ENCODE results near the gene NBEAL1.
A peak's percentile ranks its signal among the peaks of the same experiment; 100 is the strongest.

Gene NBEAL1

GRCh38 chr2:203003716-203004115, 11.0 kb upstream of the NBEAL1 start:
- no peak for TF ChIP-seq Cebpa-rat (IDR thresholded peaks at IDR 0.05)
- Histone ChIP-seq H3K4me2 (no peak overlapping the region), H3K27ac (no peak overlapping the region)

GRCh38 chr2:203016716-203017115, 2.0 kb downstream of the NBEAL1 start:
- Histone ChIP-seq H3K4me3 (no peak overlapping the region), H3K4me2 (peak overlapping the region; percentile 19; the same call in 1 of the 2 replicates), H3K4me1 (peaks cover 28% of the 10 kb centered on the region), H3K27ac (no peak overlapping the region), H4K20me1 (no peaks in the 10 kb centered on the region), H3K27me3 (no peaks in the 10 kb centered on the region), H3K9ac (no peak overlapping the region), H3K36me3 (no peaks in the 10 kb centered on the region), H3K9me3 (no peaks in the 10 kb centered on the region)
- no peak for TF ChIP-seq Cebpa-rat (IDR thresholded peaks at IDR 0.05)

More at GRCh38 chr2:203003716-203004115, 11.0 kb upstream of the NBEAL1 start:
- no peak overlapping the region for H3K4me3 ChIP-seq
- no peaks in the 10 kb centered on the region for H3K4me1 ChIP-seq
- H3K9me3 ChIP-seq, result no peaks in the 10 kb centered on the region; the same call in 1 of the 2 replicates
- no peaks in the 10 kb centered on the region for H4K20me1 ChIP-seq
- H3K36me3 ChIP-seq, result no peaks in the 10 kb centered on the region
- no peaks in the 10 kb centered on the region for H3K27me3 ChIP-seq
- H3K9ac ChIP-seq, result no peak overlapping the region

- Histone ChIP-seq H4K20me1 (no peaks in the 10 kb centered on the region), H3K9ac (no peak overlapping the region), H3K27me3 (no peaks in the 10 kb centered on the region), H3K9me3 (no peaks in the 10 kb centered on the region), H3K36me3 (no peaks in the 10 kb centered on the region), H3K27ac (no peak overlapping the region), H3K4me3 (no peak overlapping the region), H3K4me1 (peaks cover 33% of the 10 kb centered on the region), H3K4me2 (peak overlapping the region; percentile 5; the same call in 1 of the 2 replicates)
- TF ChIP-seq Cebpa-rat (IDR thresholded peaks at IDR 0.05), result no peak
Observed at GRCh38 chr2:203018181-203018580, 3.5 kb downstream of the NBEAL1 start.

GRCh38 chr2:203019142-203019541, 4.5 kb downstream of the NBEAL1 start:
- peaks cover 25% of the 10 kb centered on the region for H3K4me1 ChIP-seq
- no peaks in the 10 kb centered on the region for H4K20me1 ChIP-seq
- no peak for TF ChIP-seq Cebpa-rat (IDR thresholded peaks at IDR 0.05)
- H3K9ac ChIP-seq, result no peak overlapping the region
- no peak overlapping the region for H3K27ac ChIP-seq
- no peaks in the 10 kb centered on the region for H3K27me3 ChIP-seq
- no peak overlapping the region for H3K4me2 ChIP-seq
- no peaks in the 10 kb centered on the region for H3K9me3 ChIP-seq
- H3K4me3 ChIP-seq, result no peak overlapping the region
- no peaks in the 10 kb centered on the region for H3K36me3 ChIP-seq

- Histone ChIP-seq H3K4me3 (no peak overlapping the region), H3K4me2 (no peak overlapping the region), H3K9ac (no peak overlapping the region), H3K36me3 (no peaks in the 10 kb centered on the region), H3K27ac (no peak overlapping the region), H3K4me1 (peaks cover 6% of the 10 kb centered on the region), H3K27me3 (no peaks in the 10 kb centered on the region), H4K20me1 (no peaks in the 10 kb centered on the region), H3K9me3 (no peaks in the 10 kb centered on the region)
- TF ChIP-seq Cebpa-rat (IDR thresholded peaks at IDR 0.05), result no peak
Observed at GRCh38 chr2:203021991-203022390, 7.3 kb downstream of the NBEAL1 start.

GRCh38 chr2:203022751-203023150, 8.1 kb downstream of the NBEAL1 start:
- Histone ChIP-seq H3K27me3 (no peaks in the 10 kb centered on the region), H3K27ac (no peak overlapping the region), H3K9ac (no peak overlapping the region), H4K20me1 (no peaks in the 10 kb centered on the region), H3K4me2 (peak overlapping the region; percentile 31; the same call in 1 of the 2 replicates), H3K4me1 (peaks cover 5% of the 10 kb centered on the region; the same call in 1 of the 2 replicates), H3K4me3 (no peak overlapping the region), H3K36me3 (no peaks in the 10 kb centered on the region), H3K9me3 (no peaks in the 10 kb centered on the region)
- TF ChIP-seq Cebpa-rat (IDR thresholded peaks at IDR 0.05), result no peak

- no peak for TF ChIP-seq Cebpa-rat (IDR thresholded peaks at IDR 0.05)
- Histone ChIP-seq H3K4me1 (peaks cover 5% of the 10 kb centered on the region; the same call in 1 of the 2 replicates), H3K4me3 (no peak overlapping the region), H3K27me3 (no peaks in the 10 kb centered on the region), H3K36me3 (no peaks in the 10 kb centered on the region), H3K9ac (no peak overlapping the region), H3K9me3 (no peaks in the 10 kb centered on the region), H3K4me2 (no peak overlapping the region), H3K27ac (no peak overlapping the region), H4K20me1 (no peaks in the 10 kb centered on the region)
Observed at GRCh38 chr2:203025592-203025991, 10.9 kb downstream of the NBEAL1 start.

GRCh38 chr2:203030545-203030944, 15.9 kb downstream of the NBEAL1 start:
- Histone ChIP-seq H3K4me2 (no peak overlapping the region), H3K27me3 (no peaks in the 10 kb centered on the region), H4K20me1 (no peaks in the 10 kb centered on the region), H3K9ac (no peak overlapping the region), H3K4me1 (no peaks in the 10 kb centered on the region), H3K9me3 (no peaks in the 10 kb centered on the region), H3K36me3 (no peaks in the 10 kb centered on the region), H3K4me3 (no peak overlapping the region), H3K27ac (no peak overlapping the region)
- TF ChIP-seq Cebpa-rat (IDR thresholded peaks at IDR 0.05), result no peak

GRCh38 chr2:203030991-203031390, 16.3 kb downstream of the NBEAL1 start:
- no peaks in the 10 kb centered on the region for H4K20me1 ChIP-seq
- H3K4me2 ChIP-seq, result no peak overlapping the region
- no peaks in the 10 kb centered on the region for H3K9me3 ChIP-seq
- H3K27me3 ChIP-seq, result no peaks in the 10 kb centered on the region
- H3K4me3 ChIP-seq, result no peak overlapping the region
- H3K27ac ChIP-seq, result no peak overlapping the region
- no peaks in the 10 kb centered on the region for H3K4me1 ChIP-seq
- H3K36me3 ChIP-seq, result no peaks in the 10 kb centered on the region
- no peak for TF ChIP-seq Cebpa-rat (IDR thresholded peaks at IDR 0.05)
- no peak overlapping the region for H3K9ac ChIP-seq

- no peak overlapping the region for H3K4me2 ChIP-seq
- H3K36me3 ChIP-seq, result no peaks in the 10 kb centered on the region
- H3K4me3 ChIP-seq, result no peak overlapping the region
- no peaks in the 10 kb centered on the region for H4K20me1 ChIP-seq
- no peaks in the 10 kb centered on the region for H3K4me1 ChIP-seq
- no peak overlapping the region for H3K27ac ChIP-seq
- no peak overlapping the region for H3K9ac ChIP-seq
- no peaks in the 10 kb centered on the region for H3K9me3 ChIP-seq
- no peak for TF ChIP-seq Cebpa-rat (IDR thresholded peaks at IDR 0.05)
- no peaks in the 10 kb centered on the region for H3K27me3 ChIP-seq
Observed at GRCh38 chr2:203033395-203033794, 18.7 kb downstream of the NBEAL1 start.

- Histone ChIP-seq H3K4me1 (no peaks in the 10 kb centered on the region), H3K36me3 (no peaks in the 10 kb centered on the region), H3K4me2 (no peak overlapping the region), H3K4me3 (no peak overlapping the region), H3K27me3 (no peaks in the 10 kb centered on the region), H3K9me3 (no peaks in the 10 kb centered on the region), H3K27ac (no peak overlapping the region), H3K9ac (no peak overlapping the region), H4K20me1 (no peaks in the 10 kb centered on the region)
- no peak for TF ChIP-seq Cebpa-rat (IDR thresholded peaks at IDR 0.05)
Observed at GRCh38 chr2:203035879-203036470, 21.3 kb downstream of the NBEAL1 start.
